Pancreas (tissue), 10 donors: ENCODE results near the gene CTNNA3. TPM values are rescaled to one million over a fixed set of nuclear protein-coding genes. Genes with fewer than 3 reads are reported as not detected.
"Not testable (repeated sequence)": the region's sequence is repeated elsewhere in the genome, so short reads cannot be mapped to it uniquely, and the experiment has no call there.

Experiments
- ATAC-seq, 4 donors: fragments of 200-7000 bp; cut with Tn5 transposase; one replicate each; pipeline versions ENCODE4 v1.8.0 to v1.9.1; 2020; ENCODE audit warnings: mild to moderate bottlenecking in 4 of 4, moderate library complexity in 4 of 4
- DNase-seq, 6 donors: peaks; one replicate each; pipeline ENCODE4 v3.0.0-alpha.2; 2020
- FAIRE-seq: peaks from 2 replicates; lab custom pipeline; 2012; peaks lifted over from hg19 to GRCh38; lab: Jason Lieb, UNC
- H3K27ac ChIP-seq, 4 donors: fragments of 200-600 bp; sonication (generic); 1 replicate in 3 of 4; 2 replicates in 1 of 4; pipeline versions ENCODE4 v1.5.0 to v1.8.0; 2020
- H3K27me3 ChIP-seq, 4 donors: fragments of 200-600 bp; one replicate each; pipeline ENCODE4 v1.8.0; 2021
- H3K36me3 ChIP-seq, 3 donors: fragments of 200-600 bp; sonication (generic) in 1 of 3; one replicate each; pipeline versions ENCODE4 v1.5.0 to v1.8.0; 2020 to 2021
- H3K4me1 ChIP-seq, 3 donors: fragments of 200-600 bp; one replicate each; pipeline ENCODE4 v1.8.0; 2021
- H3K4me3 ChIP-seq, 4 donors: fragments of 200-600 bp; sonication (generic) in 2 of 4; one replicate each; pipeline versions ENCODE4 v1.5.0 to v1.8.0; 2020 to 2021
- H3K9me3 ChIP-seq, 4 donors: fragments of 200-600 bp; one replicate each; pipeline ENCODE4 v1.8.0; 2021
- WGBS, 2 donors: extraction: QIAGEN DNeasy Blood & Tissue Kit; methylation state at CpG; one replicate each; pipeline ENCODE4 v1.1.7; 2013; 5-methylcytosine and 5-hydroxymethylcytosine counted together
- intact Hi-C, 3 donors: fragments of 100-400 bp; cut with DNase I; formaldehyde crosslinking; loops; one replicate each; pipeline versions ENCODE4 v1.11.1 to v1.14.2; 2022
- polyA plus RNA-seq, 2 donors: library from polyadenylated mRNA; stranded (reverse); fragments of 200-250 nt; gene quantifications; one replicate each; pipeline ENCODE4 v1.2.3, GENCODE V29; 2013
- total RNA-seq, 6 donors: library from RNA; stranded (reverse); fragmentation: NEBNext Ultra II Directional in 4 of 6; extraction: Animal tissue kit (Norgen Biotek cat#: 25700) in 4 of 6; gene quantifications; one replicate each; pipeline versions ENCODE4 v1.2.1 to v1.2.4, GENCODE V29; 2021 to 2023
- TF ChIP-seq, protein P1 (sequence below), 4 donors: fragments of 200-600 bp; sonication (generic) in 3 of 4; IDR thresholded peaks; one replicate each; pipeline versions ENCODE4 v1.5.0 to v1.8.0; 2021; ENCODE audit warnings: antibody characterized with exemption in 4 of 4
- donor health status: healthy with polysubstance abuse.
- donor health status: DM: no; HTN: no; CAD: no; lungs with moderate emphysema.
- donor health status: DM: no; HTN: no; CAD: no.
- donor health status: control.
- donor health status: control.
- donor health status: Bipolar disorder and iron deficiency.
- donor health status: DM: yes; HTN: yes; CAD: no.
- donor health status: DM: no; HTN: no; CAD: no.
- donor health status: DM: no; HTN: no; CAD: no.
- donor health status: DM: yes; HTN: yes; CAD: no.

Gene CTNNA3
- total and polyA plus RNA-seq, 8 donors, result 0.02 to 0.83 (median 0.21) TPM

DNA sequence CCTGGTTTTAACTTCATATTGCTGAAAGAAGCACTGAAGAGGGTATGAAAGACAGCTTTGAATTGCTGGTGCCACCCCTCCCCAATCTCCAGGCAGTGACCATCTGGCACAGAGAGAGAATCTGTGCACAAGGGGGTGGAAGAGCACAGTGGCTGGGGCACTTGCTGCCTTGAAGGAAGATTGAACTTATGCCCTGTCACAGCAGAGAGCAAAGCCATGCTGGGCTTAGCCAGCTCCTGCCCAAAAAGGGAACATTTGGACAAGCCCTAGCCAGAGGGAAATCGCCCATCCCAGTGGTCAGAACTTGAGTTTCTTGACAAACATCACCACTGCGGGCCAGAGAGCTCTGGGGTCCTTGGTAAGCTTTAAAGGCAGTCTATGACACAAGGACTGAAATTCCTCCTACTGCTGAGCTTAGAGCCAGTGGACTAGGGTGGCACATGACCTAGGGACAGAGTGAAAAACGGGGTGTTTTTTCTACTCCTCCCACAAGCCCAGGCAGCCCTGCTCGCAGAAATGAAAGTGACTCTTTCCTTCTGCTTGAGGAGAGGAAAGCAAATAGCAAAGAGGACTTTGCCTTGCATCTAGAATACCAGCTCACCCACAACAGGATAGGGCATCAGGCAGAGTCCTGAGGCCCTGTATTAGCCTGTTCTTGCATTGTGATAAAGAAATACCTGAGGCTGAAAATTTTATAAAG is 257.2 kb downstream of the CTNNA3 start:
- intact Hi-C loops, result no loop called here
- no peak overlapping the region for H3K27ac ChIP-seq
- H3K36me3 ChIP-seq, result no peaks in the 10 kb centered on the region
- no peak for FAIRE-seq
- no peak for DNase-seq
- ATAC-seq, result no peak
- no peak overlapping the region for H3K4me3 ChIP-seq
- H3K27me3 ChIP-seq, result no peaks in the 10 kb centered on the region
- no peaks in the 10 kb centered on the region for H3K9me3 ChIP-seq
- WGBS, 2 donors, result 54 to 71% methylated on average over 4 of the region's 4 CpGs
- H3K4me1 ChIP-seq, result no peaks in the 10 kb centered on the region
- TF ChIP-seq, protein P1, sequence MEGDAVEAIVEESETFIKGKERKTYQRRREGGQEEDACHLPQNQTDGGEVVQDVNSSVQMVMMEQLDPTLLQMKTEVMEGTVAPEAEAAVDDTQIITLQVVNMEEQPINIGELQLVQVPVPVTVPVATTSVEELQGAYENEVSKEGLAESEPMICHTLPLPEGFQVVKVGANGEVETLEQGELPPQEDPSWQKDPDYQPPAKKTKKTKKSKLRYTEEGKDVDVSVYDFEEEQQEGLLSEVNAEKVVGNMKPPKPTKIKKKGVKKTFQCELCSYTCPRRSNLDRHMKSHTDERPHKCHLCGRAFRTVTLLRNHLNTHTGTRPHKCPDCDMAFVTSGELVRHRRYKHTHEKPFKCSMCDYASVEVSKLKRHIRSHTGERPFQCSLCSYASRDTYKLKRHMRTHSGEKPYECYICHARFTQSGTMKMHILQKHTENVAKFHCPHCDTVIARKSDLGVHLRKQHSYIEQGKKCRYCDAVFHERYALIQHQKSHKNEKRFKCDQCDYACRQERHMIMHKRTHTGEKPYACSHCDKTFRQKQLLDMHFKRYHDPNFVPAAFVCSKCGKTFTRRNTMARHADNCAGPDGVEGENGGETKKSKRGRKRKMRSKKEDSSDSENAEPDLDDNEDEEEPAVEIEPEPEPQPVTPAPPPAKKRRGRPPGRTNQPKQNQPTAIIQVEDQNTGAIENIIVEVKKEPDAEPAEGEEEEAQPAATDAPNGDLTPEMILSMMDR (IDR thresholded peaks at IDR 0.05), result no peak

DNA sequence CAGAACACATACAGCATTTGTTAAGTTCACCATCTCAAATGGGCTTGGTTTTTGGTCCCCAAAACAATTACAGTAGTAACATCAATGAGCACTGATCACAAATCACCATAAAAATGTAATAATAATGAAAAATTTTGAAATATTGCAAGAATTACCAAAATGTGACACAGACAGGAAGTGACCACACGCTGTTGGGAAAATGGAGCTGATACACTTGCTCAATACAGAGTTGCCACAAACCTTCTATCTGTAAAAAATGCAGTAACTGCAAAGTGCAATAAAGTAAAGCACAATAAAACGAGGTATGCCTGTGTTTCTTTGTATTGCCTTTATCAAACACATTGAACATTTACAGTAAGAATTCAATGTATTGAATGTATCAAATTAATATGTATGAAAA is 262.7 kb downstream of the CTNNA3 start:
- WGBS, 2 donors, result 61 to 75% methylated on average over 2 of the region's 2 CpGs
- DNase-seq (no peak), FAIRE-seq (no peak), ATAC-seq (no peak)
- no peak overlapping the region for H3K4me3 ChIP-seq
- H3K36me3 ChIP-seq, result no peaks in the 10 kb centered on the region
- H3K9me3 ChIP-seq, result no peaks in the 10 kb centered on the region
- intact Hi-C loops, result no loop called here
- H3K27me3 ChIP-seq, result no peaks in the 10 kb centered on the region
- TF ChIP-seq, protein P1 (IDR thresholded peaks at IDR 0.05), result no peak
- H3K4me1 ChIP-seq, result no peaks in the 10 kb centered on the region
- no peak overlapping the region for H3K27ac ChIP-seq

DNA sequence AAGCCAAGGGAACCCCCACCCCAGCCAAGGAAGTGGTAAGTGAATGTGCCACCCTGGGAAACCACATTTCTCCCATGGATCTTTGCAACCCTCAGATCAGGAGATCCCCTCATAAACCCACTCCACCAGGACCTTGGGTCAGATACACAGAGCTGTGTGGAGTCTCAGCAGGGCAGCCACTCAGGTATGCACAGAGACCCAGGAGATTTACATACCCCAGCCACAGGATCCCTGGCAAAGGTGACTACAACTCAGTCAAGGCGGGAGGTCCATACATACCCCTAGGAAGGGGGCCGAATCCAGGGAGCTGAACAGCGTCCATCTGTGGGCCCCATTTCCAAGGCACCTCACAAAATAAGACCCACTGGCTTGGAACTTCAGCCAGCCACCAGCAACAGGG is 293.4 kb downstream of the CTNNA3 start:
- H3K27me3 ChIP-seq, result peaks cover 0 to 4% (median 0%) of the 10 kb centered on the region in 4 donors
- H3K4me3 ChIP-seq, result no peak overlapping the region
- DNase-seq (no peak), FAIRE-seq (no peak), ATAC-seq (no peak)
- TF ChIP-seq, protein P1 (IDR thresholded peaks at IDR 0.05), result no peak
- no peaks in the 10 kb centered on the region for H3K36me3 ChIP-seq
- H3K27ac ChIP-seq, result no peak overlapping the region
- intact Hi-C loops, result no loop called here
- no peaks in the 10 kb centered on the region for H3K9me3 ChIP-seq
- 72 to 73% methylated on average over 3 of the region's 3 CpGs for WGBS, 2 donors
- no peaks in the 10 kb centered on the region for H3K4me1 ChIP-seq

GRCh38 chr10:67401711-67402110 is 294.3 kb downstream of the CTNNA3 start:
- DNase-seq (no peak), FAIRE-seq (no peak), ATAC-seq (no peak)
- TF ChIP-seq, protein P1 (IDR thresholded peaks at IDR 0.05), result no peak
- Histone ChIP-seq H3K4me1 (no peaks in the 10 kb centered on the region), H3K36me3 (no peaks in the 10 kb centered on the region), H3K27me3 (peaks cover 0 to 4% (median 0%) of the 10 kb centered on the region in 4 donors), H3K4me3 (no peak overlapping the region), H3K27ac (no peak overlapping the region), H3K9me3 (no peaks in the 10 kb centered on the region)
- intact Hi-C loops, result no loop called here
- 22 to 23% methylated on average over 1 of the region's 1 CpG for WGBS, 2 donors

DNA sequence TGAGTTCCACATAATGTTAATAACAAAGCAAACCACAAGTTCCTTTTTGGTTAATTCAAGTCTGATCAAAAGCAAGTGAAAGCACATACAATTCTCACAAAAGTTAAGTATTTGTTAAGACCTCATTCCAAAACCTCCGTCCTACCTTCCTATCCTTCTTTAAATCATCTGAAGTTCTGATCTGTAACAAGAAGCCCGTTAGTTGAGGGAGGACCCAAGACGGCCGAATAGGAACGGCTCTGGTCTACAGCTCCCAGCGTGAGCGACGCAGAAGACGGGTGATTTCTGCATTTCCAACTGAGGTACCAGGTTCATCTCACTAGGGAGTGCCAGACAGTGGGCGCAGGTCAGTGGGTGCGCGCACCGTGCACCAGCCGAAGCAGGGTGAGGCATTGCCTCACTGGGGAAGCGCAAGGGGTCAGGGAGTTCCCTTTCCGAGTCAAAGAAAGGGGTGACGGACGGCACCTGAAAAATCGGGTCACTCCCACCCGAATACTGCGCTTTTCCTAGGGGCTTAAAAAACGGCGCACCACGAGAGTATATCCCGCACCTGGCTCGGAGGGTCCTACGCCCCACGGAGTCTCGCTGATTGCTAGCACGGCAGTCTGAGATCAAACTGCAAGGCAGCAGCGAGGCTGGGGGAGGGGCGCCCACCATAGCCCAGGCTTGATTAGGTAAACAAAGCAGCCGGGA is 309.0 kb downstream of the CTNNA3 start:
- H3K36me3 ChIP-seq, H3K27me3 ChIP-seq, intact Hi-C loops, H3K4me1 ChIP-seq, ATAC-seq, H3K9me3 ChIP-seq, FAIRE-seq, H3K27ac ChIP-seq: not testable (repeated sequence)
- 18% methylated on average over 33 of the region's 33 CpGs for WGBS, 2 donors
- peak overlapping the region in 2 of 4 donors; percentile 22 to 34 for H3K4me3 ChIP-seq
- peak in 1 of 6 donors; percentile 9 for DNase-seq
